GM18502 (cell line): Measurements from ENCODE around the gene NEDD8.
A peak's percentile ranks its signal among the peaks of the same experiment; 100 is the strongest.
"Not testable (repeated sequence)": the region's sequence is repeated elsewhere in the genome, so short reads cannot be mapped to it uniquely, and the experiment has no call there.

Experiments used
- ATAC-seq: cut with Tn5 transposase; IDR thresholded peaks from one replicate; pipeline ENCODE4 v1.9.1; 2021; ENCODE audit warnings: mild to moderate bottlenecking; ENCODE audit not compliant: unreplicated experiment, poor library complexity

NEDD8 gene

GRCh38 chr14:24250354-24250753 lies 18.2 kb upstream of the NEDD8 start:
- ATAC-seq = no peak

- ATAC-seq = no peak
Measured at GRCh38 chr14:24249230-24250021, 17.3 kb upstream of the NEDD8 start.

GRCh38 chr14:24247422-24247821 lies 15.3 kb upstream of the NEDD8 start:
- no peak for ATAC-seq

GRCh38 chr14:24246765-24247212 lies 14.6 kb upstream of the NEDD8 start:
- no peak for ATAC-seq

GRCh38 chr14:24245350-24245749 lies 13.2 kb upstream of the NEDD8 start:
- ATAC-seq = not testable (repeated sequence)

GRCh38 chr14:24243336-24243836 lies 11.2 kb upstream of the NEDD8 start:
- no peak for ATAC-seq

GRCh38 chr14:24241829-24242443 lies 9.8 kb upstream of the NEDD8 start:
- peak; percentile 79 for ATAC-seq

GRCh38 chr14:24240110-24240918 lies 8.1 kb upstream of the NEDD8 start:
- ATAC-seq = no peak

GRCh38 chr14:24238527-24239037 lies 6.4 kb upstream of the NEDD8 start:
- no peak for ATAC-seq

GRCh38 chr14:24238123-24238522 lies 6.0 kb upstream of the NEDD8 start:
- no peak for ATAC-seq

- ATAC-seq = no peak
Measured at GRCh38 chr14:24237463-24237955, 5.3 kb upstream of the NEDD8 start.

- no peak for ATAC-seq
Measured at GRCh38 chr14:24236689-24237462, 4.7 kb upstream of the NEDD8 start.

- ATAC-seq = no peak
Measured at GRCh38 chr14:24235804-24236688, 3.9 kb upstream of the NEDD8 start.

- ATAC-seq = no peak
Measured at GRCh38 chr14:24234095-24235005, 2.2 kb upstream of the NEDD8 start.

GRCh38 chr14:24233538-24233866 lies 1.3 kb upstream of the NEDD8 start:
- ATAC-seq = no peak

GRCh38 chr14:24232645-24233537 lies 724 bp upstream of the NEDD8 start, which contains the start of gene GMPR2:
TSS of gene GMPR2 (plus strand) at chr14:24232929. CDS start at chr14:24233254, 325 bp downstream.
- ATAC-seq = peak; percentile 64
